ENCODE measurements around the gene PHKA2.

PHKA2 gene

DNA sequence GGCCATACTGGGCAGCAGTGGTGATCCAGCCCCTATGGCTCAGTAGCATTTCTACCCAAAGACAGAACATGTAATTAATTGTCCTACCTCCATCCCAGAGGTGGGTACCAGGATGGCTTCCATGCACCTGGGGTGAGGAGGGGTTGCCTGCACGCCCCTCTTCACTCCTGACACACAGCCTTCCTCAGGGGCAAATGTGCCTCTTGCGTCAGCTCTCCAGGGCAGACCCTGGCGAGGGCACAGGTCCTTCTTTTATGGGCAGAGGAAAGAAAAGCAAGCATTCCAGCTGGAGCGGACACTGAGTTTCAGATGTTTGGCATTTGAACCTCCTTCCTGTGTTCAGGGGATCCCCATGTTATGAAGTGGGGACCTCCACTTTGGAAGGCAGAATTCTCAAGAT, 95.6 kb downstream of the PHKA2 start:
- no peak for DNase-seq (ENCODE audit: low read depth)
- TF ChIP-seq, protein P1, sequence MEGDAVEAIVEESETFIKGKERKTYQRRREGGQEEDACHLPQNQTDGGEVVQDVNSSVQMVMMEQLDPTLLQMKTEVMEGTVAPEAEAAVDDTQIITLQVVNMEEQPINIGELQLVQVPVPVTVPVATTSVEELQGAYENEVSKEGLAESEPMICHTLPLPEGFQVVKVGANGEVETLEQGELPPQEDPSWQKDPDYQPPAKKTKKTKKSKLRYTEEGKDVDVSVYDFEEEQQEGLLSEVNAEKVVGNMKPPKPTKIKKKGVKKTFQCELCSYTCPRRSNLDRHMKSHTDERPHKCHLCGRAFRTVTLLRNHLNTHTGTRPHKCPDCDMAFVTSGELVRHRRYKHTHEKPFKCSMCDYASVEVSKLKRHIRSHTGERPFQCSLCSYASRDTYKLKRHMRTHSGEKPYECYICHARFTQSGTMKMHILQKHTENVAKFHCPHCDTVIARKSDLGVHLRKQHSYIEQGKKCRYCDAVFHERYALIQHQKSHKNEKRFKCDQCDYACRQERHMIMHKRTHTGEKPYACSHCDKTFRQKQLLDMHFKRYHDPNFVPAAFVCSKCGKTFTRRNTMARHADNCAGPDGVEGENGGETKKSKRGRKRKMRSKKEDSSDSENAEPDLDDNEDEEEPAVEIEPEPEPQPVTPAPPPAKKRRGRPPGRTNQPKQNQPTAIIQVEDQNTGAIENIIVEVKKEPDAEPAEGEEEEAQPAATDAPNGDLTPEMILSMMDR (IDR thresholded peaks at IDR 0.05; ENCODE audit: low read depth, low read length) = no peak
- TF ChIP-seq POLR2A (IDR thresholded peaks at IDR 0.05; ENCODE audit: extremely low read depth, insufficient read length) = no peak
- TF ChIP-seq MYC (IDR thresholded peaks at IDR 0.05; ENCODE audit: low read depth, low read length) = no peak
- TF ChIP-seq MAX (IDR thresholded peaks at IDR 0.05; ENCODE audit: low read depth, low read length) = no peak
- no peak overlapping the region for H3K4me3 ChIP-seq (ENCODE audit: low read depth, low read length)

- DNase-seq (ENCODE audit: low read depth) = peak; percentile 4
- H3K4me3 ChIP-seq (ENCODE audit: low read depth, low read length) = no peak overlapping the region
- TF ChIP-seq POLR2A (IDR thresholded peaks at IDR 0.05; ENCODE audit: extremely low read depth, insufficient read length) (no peak), MYC (IDR thresholded peaks at IDR 0.05; ENCODE audit: low read depth, low read length) (no peak)
- TF ChIP-seq, protein P1 (IDR thresholded peaks at IDR 0.05; ENCODE audit: low read depth, low read length) = no peak
These were observed 96.1 kb downstream of the PHKA2 start for GRCh38 chrX:18887825-18888212.

GRCh38 chrX:18887177-18887824, 96.6 kb downstream of the PHKA2 start:
- no peak for TF ChIP-seq MYC (IDR thresholded peaks at IDR 0.05; ENCODE audit: low read depth, low read length)
- TF ChIP-seq, protein P1 (IDR thresholded peaks at IDR 0.05; ENCODE audit: low read depth, low read length) = no peak
- no peak for TF ChIP-seq POLR2A (IDR thresholded peaks at IDR 0.05; ENCODE audit: extremely low read depth, insufficient read length)
- no peak for TF ChIP-seq MAX (IDR thresholded peaks at IDR 0.05; ENCODE audit: low read depth, low read length)
- no peak overlapping the region for H3K4me3 ChIP-seq (ENCODE audit: low read depth, low read length)
- no peak for DNase-seq (ENCODE audit: low read depth)

DNA sequence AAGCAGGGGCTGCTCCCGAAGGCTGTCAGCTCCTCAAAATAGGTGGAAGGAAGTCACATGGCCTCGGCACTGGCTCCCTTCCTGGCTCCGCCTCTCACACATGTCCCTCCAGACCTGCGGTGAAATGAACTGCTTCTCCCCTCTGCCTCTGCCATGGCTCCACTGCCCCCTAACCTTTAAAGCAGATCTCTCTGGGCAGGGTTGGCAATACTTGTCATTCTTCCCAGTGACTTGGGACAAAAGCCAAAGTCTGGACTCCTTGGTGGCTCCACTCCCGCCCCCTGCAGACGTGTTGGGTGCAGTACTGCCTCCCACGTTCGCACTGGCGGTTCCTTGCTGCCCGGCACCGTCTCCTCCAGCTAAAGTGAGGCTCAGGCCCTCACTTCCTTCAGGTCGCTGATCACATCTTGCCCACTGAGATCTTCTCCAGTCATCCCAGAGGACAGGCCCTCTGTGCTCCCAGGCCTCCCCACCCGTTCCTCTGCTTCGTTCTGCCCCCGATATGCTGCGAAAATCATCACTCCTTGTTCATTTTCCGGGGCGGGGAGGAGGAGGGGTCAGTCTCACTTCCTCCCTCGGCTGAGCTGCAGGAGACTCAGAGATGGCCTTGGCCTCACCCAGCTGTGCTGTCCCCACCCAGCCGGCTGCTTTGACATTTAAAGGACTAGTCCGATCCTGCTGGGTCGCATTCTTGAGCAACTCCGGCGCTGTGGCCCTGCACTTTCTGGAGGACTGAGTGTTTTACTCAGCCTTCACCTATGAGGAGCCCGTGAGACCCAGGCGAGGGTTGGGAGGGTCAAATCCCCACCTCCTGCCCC, 97.4 kb downstream of the PHKA2 start:
- peak; percentile 78 for DNase-seq (ENCODE audit: low read depth)
- TF ChIP-seq POLR2A (IDR thresholded peaks at IDR 0.05; ENCODE audit: extremely low read depth, insufficient read length) = no peak
- peak; percentile 86 for TF ChIP-seq MAX (IDR thresholded peaks at IDR 0.05; ENCODE audit: low read depth, low read length)
- peak; percentile 71 for TF ChIP-seq MYC (IDR thresholded peaks at IDR 0.05; ENCODE audit: low read depth, low read length)
- TF ChIP-seq, protein P1 (IDR thresholded peaks at IDR 0.05; ENCODE audit: low read depth, low read length) = peak; percentile 38
- peak overlapping the region; percentile 49 for H3K4me3 ChIP-seq (ENCODE audit: low read depth, low read length)

GRCh38 chrX:18886005-18886343, 97.9 kb downstream of the PHKA2 start:
- no peak for TF ChIP-seq MAX (IDR thresholded peaks at IDR 0.05; ENCODE audit: low read depth, low read length)
- TF ChIP-seq, protein P1 (IDR thresholded peaks at IDR 0.05; ENCODE audit: low read depth, low read length) = no peak
- no peak for TF ChIP-seq POLR2A (IDR thresholded peaks at IDR 0.05; ENCODE audit: extremely low read depth, insufficient read length)
- TF ChIP-seq MYC (IDR thresholded peaks at IDR 0.05; ENCODE audit: low read depth, low read length) = no peak
- DNase-seq (ENCODE audit: low read depth) = no peak
- peak overlapping the region; percentile 49 for H3K4me3 ChIP-seq (ENCODE audit: low read depth, low read length)

Data from NB4 (cell line).